HG03025 (cell line): ENCODE results near the gene PRDX5.
"Not testable (repeated sequence)": the region's sequence is repeated elsewhere in the genome, so short reads cannot be mapped to it uniquely, and the experiment has no call there.

Experiments
- ATAC-seq: cut with Tn5 transposase; IDR thresholded peaks from one replicate; pipeline ENCODE4 v1.9.1; 2021; ENCODE audit warnings: mild to moderate bottlenecking, moderate library complexity; ENCODE audit not compliant: unreplicated experiment, low FRiP score

The PRDX5 gene

DNA sequence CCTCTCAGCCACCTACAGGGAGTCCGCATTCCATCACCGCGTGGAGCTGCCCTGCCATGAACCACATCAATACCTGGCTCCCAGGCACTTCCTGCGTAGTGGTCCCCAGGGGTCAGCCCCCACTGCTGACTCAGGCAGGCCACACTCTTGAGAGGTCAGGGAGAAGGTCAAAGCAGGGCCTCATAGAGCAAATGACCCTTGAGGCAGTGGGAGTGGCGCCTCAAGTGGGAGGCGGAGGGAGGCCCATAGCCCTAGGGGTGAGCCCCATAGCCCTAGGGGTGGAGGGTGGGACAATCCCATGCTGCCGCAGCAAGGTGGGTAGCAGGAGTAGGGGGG is 5.0 kb downstream of the PRDX5 start:
- no peak for ATAC-seq

DNA sequence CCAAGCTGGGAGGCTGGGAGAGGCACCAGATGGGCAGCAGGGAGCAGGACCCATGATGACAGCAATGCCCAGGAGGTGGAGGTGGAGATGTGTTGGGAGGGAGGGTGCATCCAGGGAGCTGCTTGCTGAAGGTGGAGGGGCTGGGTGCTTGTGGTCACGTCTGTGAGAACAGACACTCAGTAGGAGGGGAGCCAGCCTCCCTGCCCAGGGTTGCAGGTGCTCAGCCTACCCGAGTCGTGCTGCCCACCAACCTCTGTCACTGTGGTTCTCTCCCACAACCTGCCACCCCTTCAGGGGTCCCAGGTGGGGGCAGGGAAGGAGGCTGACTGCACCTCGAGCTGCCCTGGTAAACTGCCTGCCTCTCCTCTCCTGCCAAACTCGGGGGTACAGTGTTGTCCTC is 5.5 kb downstream of the PRDX5 start:
- ATAC-seq, result no peak

DNA sequence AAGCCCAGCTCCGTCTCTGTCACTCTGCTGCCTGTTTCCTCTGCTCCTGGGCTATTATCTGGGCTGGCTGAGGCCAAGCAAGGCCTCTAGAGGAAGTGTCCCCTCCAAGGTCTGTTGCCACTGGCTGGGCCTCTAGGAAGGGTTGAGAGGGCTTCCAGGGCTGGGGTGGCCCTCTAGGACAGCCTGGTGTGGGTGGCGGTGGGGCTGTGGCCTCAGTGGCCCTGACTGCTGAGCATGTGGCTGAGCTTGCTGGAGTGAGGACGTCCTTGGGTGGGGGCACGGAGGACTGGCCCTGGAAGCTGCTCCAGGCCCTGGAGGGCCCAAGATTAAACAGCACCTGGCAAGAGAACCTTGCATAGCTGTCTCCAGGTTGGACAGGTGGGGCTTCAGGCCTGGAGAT is 6.1 kb downstream of the PRDX5 start:
- not testable (repeated sequence) for ATAC-seq

DNA sequence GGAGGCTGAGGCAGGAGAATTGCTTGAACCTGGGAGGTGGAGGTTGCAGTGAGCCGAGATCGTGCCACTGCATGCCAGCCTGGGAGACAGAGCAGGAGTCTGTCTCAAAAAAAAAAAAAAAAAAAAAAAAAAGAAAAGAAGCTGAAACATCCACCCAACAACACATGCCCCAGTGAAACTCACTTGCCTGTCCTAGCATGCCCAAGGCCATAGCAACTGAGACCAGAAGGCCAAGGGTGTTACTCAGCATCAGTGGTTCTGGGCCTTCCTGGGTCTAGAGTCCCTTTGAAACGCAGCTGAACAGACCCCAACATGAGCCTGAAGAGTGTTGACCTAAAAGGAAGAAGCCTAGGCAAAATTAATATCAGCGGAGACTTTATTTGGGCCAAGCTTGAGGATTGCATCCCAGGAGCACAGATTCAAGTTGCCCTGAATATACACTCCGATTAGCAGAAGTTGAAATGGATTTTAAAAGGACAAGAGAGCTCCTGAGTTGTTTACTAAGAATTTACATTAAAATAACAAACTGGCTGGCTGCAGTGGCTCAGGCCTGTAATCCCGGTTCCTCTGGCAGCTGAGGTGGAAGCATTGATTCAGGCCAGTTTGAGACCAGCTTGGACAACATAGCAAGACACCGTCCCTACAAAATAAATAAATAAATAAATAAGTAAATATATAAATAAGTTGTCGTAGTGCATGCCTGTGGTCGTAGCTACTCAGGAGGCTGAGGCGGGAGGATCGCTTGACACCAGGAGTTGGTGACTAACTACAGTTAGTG is 7.0 kb downstream of the PRDX5 start:
- no peak for ATAC-seq

DNA sequence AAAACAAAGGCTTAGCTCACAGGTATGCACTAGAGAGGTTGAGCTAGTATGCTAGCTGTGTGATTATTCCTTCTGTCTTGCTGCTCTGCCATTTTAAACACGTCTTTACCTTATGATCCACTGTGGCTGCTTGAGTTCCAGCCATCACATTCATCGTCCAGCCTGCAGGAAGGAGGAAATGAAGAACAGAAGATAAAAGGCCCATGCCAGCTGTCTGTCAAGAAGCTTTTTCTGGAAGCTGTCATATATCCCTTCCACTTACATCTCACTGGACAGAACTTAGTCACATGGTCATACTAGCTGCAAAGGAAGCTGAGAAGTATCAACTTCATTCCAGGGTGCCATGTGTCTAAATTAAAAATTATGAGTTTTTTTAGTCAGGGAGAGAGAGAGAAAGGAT is 9.5 kb downstream of the PRDX5 start:
- ATAC-seq, result no peak

DNA sequence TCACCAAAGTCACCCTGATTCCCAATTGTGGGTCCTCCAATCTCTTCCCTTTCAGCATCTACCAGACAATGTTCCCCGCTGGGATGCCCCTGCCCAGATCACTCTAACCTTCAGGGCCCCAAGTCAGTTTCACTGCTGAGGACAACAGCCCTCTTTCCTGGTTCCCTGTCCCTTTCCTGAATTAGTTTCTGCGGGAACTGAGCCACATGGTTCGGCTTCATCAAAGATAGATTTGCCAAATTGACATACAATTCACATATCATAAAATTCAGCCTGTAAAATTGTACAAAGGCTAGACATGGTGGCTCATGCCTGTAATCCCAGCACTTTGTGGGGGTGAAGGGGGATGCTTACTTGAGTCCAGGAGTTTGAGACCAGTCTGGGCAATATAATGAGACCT is 10.1 kb downstream of the PRDX5 start:
- ATAC-seq, result no peak

DNA sequence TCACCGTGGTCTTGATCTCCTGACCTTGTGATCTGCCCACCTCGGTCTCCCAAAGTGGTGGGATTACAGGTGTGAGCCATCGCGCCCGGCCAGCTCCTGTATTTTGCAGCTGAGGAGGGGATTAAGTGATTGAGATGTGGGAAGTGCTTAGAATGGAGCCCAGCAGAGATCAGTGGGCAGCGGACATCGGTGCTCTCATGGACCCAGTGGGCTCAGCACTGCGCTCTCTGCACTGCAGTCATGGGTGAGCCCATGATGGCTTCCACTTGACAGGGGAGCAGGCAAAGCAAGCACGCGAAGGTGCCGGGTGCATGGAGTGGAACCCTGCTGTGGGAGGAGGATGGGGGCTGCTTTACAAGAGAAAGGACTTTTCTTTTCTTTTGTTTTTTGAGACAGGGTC is 13.0 kb downstream of the PRDX5 start:
- ATAC-seq, result no peak

DNA sequence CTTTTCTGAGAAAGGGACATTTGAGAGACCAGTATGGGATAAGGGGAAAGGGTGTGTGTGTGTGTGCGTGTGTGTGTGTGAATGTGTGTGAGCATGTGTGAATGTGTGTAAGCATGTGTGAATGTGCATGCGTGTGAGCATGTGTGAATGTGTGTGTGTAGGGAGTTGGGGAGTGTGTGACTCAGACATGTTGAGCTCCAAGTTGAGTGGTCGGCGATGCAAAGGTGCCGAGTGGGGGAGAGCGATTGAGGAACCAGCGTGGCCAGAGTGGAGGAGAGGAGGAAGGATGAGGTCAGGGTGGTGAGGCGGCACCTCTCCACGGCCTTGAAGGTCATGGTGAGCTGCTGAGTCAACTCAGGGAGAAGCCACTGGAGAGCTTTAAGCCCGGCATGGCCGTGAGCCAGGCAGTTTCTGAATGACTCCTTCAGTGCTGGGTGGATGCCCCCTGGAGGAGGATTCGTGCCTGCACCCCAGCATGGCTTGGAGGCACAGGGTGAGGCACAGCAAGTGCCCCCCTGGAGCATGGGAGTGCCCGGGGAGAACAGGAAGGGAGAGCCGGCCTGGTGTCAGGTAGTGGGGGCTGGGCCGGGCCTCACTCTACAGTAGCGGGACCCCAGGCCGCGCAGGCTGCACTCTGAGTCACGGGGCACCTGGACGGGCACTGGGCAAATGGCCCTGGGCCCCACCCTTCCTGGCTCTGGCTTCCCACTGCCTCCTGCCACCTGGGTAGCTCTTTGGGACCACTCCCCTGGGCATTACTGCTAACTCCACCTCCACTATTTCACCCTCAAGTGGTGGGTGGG is 13.8 kb downstream of the PRDX5 start:
- no peak for ATAC-seq

DNA sequence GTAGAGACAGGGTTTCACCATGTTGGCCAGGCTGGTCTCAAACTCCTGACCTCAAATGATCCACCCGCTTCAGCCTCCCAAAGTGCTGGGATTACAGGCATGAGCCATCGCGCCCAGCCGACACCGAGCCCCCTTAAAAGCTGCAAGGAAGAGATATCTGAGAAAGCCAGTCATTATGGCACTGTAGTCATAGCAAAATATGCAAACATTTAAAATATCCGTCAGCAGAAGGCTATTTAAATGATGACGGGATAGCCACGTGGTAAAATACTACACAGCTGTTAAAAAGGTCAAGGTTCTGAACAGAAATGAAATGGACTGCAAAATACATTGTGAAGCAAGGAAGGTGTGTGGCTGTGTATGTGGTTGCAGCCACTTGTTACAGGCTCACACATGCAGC is 15.6 kb downstream of the PRDX5 start:
- ATAC-seq, result no peak

DNA sequence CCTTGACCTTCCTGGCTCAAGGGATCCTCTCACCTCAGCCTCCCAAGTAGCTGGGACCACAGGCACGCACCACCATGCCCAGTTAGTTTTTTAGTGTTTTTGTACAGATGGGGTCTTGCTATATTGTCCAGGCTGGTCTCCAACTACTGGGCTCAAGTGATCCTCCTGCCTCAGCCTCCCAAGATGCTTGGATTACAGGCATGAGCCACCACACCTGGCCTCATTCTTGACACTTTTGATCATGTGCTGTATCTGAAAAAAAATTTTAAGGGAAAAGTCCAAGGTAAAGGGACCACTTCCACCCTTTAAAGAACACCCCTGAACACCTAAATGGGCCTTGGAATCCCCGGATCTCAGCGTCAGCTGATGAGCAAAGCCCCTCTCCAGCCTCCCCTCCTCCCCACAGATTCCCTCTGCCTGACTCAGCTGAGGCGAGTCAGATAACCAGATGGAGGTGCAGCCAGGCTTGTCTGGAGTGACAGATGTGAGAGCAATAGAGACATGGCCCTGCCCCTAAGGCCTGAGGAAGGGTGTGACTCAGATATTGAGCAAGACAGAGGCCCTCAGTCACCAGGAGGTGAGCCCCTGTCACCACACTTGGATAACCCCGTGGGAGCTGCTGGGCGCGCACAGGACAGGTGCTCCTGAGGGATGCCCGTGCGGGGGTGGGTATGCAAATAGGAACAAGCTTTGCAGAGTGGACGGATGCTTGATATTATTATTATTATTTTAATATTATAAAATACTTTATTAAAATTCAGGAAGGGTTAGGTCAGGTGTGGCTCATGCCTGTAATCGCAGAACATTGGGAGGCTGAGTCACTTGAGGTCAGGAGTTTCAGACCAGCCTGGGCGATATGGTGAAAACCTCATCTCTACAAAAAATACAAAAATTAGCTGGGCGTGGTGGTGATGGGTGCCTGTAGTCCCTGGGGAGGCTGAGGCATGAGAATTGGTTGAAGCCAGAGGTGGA is 17.1 kb downstream of the PRDX5 start:
- no peak for ATAC-seq

DNA sequence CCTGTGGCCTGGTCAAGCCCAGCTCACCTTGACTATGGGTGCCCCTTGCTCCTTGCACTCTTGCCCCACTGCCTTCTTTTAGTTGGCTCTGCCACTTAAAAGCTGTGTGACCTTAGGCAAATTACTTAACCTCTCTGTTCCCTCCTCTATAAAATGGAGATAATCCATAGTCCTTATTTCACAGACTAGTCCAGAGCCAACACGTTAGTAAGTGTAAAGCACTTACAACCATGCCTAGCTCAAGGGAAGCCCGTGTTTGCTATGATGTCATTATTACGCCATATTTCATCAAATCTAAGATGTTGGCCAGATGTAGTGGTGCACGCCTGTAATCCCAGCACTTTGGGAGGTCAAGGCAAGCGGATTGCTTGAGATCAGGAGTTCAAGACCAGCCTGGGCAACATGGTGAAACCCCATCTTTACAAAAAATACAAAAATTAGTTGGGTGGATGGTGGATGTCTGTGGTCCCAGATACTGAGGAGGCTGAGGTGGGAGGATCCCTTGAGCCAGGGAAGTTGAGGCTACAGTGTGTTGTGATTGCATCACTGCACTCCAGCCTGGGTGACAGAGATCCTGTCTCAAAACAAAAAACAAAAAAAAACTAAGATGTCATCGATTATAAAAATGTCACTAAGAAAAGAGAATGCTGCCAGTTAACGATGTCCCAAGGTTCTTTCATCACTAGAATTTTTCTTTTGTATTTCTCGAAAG is 19.8 kb downstream of the PRDX5 start:
- no peak for ATAC-seq

DNA sequence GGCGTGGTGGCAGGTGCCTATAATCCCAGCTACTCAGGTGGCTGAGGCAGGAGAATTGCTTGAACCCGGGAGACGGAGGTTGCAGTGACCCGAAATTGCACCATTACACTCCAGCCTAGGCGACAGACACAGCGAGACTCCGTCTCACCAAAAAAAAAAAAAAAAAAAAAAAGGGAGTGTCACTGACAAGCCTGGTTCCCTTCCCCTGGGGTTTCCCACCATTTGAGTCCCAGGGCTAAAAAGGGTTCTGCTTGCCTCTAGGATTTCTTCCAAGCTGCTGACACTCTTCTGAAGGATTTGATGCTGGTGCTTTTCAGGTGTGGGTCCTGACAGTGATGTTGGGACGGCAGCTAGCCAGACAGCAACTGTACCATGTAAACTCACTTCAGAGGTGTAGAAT is 20.8 kb downstream of the PRDX5 start:
- no peak for ATAC-seq

DNA sequence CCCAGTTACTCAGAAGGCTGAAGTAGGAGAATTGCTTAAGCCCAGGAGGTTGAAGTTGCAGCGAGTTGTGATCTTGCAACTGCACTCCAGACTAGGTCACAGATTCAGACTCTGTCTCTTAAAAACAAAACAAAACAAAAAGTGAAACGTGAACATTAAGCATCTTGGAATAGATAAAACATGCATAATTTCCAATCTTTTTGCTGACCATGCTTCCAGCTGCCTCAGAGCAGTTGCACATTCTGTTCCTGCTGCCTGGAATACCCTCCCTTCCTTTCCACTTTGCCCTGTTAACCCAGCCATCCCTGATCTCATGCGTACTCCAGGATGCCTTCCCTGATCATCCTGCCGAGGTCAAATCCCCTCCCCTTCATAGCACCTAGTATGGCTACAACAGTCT is 21.4 kb downstream of the PRDX5 start:
- ATAC-seq, result no peak

DNA sequence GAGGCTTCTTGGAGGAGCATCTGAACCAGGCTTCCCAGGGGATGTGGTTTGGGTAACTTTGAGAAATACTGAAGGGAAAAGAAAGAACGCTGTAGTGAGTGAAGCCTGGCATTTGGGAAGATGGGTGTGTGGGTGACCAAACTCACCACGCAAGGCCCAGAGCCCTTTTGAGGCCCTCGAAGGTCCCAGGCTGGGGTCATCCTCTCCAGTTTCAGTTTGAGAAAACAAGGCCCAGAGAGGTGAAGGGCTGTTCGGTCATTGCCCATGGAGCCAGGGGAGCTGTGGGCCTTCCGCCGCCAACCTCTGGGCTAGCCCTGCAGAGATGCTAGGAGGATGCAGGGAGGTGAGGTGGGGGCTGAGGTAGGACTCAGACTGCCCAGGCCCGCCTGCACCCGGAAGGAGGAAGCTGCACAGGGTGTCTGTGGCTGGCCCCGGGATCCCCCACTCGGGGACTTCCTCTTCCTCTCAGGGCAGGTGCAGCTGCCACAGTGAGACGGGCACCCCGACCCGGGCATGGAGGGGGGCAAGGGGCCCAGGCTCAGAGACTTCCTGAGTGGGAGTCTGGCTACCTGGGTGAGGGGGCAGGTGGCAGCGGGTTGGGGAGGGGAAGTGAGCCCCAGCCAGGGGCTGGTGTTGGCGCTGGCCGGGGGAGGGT is 22.0 kb downstream of the PRDX5 start, which contains the start of gene CCDC88B:
CCDC88B (plus strand) TSS at position 451 of the 655 bp plus-strand sequence; CDS start at position 514, 63 bp downstream.
- peak; percentile 39 for ATAC-seq

DNA sequence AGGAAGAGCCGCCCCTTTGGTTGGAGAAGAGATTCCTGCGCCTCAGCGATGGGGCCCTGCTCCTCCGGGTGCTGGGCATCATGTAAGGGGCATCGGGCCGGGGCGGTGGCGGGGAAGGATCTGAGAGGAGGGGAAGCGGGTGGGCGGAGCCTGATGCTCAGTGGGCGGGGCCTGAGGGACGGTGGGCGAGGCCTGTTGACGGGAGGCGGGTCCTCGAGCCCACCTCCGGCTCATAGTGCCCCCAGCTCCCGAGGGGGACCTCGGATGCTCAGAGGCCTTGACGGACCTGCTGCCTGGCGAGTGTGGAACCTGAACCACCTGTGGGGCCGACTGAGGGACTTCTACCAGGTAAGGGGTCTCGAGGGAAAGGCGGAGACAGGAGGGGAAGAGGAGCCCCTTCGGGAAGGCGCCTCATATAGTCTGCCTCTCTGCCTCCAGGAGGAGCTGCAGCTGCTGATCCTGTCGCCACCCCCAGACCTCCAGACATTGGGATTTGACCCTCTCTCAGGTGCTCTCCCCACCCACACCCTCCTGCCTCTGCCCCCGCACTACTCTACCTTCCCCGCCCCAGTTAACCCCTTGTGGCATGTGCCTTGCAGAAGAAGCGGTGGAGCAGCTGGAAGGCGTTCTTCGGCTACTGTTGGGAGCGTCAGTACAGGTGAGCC is 22.9 kb downstream of the PRDX5 start:
- no peak for ATAC-seq

DNA sequence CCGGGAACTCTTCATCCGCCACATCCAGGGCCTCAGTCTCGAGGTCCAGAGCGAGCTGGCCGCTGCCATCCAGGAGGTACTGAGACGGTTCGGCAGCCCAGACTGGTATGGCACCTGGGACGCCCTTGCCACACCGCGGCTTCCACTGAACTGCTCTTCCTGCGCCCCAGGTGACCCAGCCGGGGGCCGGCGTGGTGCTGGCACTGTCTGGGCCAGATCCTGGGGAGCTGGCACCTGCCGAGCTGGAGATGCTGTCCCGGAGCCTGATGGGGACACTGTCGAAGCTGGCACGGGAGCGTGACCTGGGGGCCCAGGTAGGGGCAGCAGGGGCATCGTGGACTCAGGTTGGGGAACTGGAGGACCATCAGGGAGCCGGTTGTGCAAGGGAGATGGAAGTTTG is 23.5 kb downstream of the PRDX5 start:
- ATAC-seq, result no peak

DNA sequence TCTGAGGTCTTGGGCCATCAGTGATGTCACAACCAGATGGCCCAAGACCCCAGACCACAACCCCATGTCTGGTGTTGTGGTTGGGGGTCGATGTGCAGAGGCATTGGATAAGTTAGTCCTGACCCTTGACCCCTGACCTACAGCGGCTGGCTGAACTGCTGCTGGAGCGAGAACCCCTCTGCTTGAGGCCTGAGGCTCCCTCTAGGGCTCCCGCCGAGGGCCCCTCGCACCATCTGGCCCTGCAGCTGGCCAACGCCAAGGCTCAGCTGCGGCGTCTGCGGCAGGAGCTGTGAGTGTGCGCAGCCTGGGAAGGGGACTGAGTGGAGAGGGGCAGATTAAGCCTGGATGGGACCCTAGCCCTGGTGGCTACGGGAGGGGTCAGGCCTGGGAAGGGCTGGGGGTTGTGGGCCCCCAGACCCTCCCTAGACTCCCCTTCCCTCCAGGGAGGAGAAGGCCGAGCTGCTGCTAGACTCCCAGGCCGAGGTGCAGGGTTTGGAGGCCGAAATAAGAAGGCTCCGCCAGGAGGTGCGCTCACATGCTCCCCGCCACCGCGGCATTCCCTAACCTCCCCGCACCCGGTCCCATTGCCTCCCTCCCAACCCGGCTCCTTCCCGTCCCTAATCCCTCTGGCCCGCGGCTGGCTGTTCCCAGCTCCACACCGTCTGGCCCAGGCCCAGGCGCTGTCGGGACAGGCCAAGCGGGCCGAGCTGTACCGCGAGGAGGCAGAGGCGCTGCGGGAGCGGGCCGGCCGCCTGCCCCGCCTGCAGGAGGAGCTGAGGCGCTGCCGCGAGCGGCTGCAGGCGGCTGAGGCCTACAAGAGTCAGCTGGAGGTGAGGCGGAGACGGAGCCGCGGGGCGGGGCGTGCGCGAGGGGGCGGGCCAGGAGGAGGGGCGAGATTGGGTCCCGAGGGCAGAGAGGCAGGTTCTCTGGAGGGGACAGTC is 24.2 kb downstream of the PRDX5 start:
- ATAC-seq, result no peak
